ENCODE results near the gene MYOM3.

DNA sequence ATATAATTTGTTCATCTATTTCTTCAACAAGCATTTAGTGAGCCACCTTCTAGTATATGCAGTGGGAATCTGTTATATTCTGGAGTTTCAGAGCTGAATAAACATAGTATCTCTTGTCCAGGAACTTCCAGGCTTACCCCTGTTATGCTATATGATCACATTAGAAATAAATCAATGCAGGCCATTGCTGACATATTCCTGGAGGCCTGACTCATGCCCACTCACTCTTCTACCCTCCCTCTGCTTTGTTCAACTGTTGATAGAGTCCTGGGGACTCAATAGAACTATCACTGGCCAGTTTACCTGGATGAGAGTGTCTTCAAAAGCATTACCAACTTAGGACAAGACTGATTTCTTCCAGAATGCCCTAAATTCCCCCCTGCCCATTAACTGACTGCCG is 102.5 kb downstream of the MYOM3 start:
- TF ChIP-seq MXI1 (conservative IDR thresholded peaks at IDR 0.05; ENCODE audit: poor library complexity, severe bottlenecking) = no peak
- TF ChIP-seq, protein P1, sequence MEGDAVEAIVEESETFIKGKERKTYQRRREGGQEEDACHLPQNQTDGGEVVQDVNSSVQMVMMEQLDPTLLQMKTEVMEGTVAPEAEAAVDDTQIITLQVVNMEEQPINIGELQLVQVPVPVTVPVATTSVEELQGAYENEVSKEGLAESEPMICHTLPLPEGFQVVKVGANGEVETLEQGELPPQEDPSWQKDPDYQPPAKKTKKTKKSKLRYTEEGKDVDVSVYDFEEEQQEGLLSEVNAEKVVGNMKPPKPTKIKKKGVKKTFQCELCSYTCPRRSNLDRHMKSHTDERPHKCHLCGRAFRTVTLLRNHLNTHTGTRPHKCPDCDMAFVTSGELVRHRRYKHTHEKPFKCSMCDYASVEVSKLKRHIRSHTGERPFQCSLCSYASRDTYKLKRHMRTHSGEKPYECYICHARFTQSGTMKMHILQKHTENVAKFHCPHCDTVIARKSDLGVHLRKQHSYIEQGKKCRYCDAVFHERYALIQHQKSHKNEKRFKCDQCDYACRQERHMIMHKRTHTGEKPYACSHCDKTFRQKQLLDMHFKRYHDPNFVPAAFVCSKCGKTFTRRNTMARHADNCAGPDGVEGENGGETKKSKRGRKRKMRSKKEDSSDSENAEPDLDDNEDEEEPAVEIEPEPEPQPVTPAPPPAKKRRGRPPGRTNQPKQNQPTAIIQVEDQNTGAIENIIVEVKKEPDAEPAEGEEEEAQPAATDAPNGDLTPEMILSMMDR (IDR thresholded peaks at IDR 0.05; ENCODE audit: poor library complexity, severe bottlenecking) = no peak
- no peak for TF ChIP-seq EZH2 (IDR thresholded peaks at IDR 0.05; ENCODE audit: borderline replicate concordance, insufficient read depth, low read length, poor library complexity, severe bottlenecking)
- no peak for TF ChIP-seq TAF1 (IDR thresholded peaks at IDR 0.05; ENCODE audit: low read depth)
- no peak for TF ChIP-seq POLR2AphosphoS5 (IDR thresholded peaks at IDR 0.05)
- TF ChIP-seq RAD21 (conservative IDR thresholded peaks at IDR 0.05) = no peak

Data from neural cell (in vitro differentiated cells).